Loucy (cell line): ENCODE measurements around the gene ZNF319.

Experiments used
- CTCF ChIP-seq: fragments of 200-600 bp; sonication (generic); conservative IDR thresholded peaks from 2 replicates; pipeline ENCODE4 v1.5.1; 2014; ENCODE audit warnings: mild to moderate bottlenecking, antibody characterized with exemption, low read length
- EZH2phosphoT487 ChIP-seq: fragments of 200-600 bp; IDR thresholded peaks from 2 replicates; pipeline ENCODE4 v1.6.1; 2018; ENCODE audit warnings: antibody characterized with exemption, mild to moderate bottlenecking, moderate library complexity, borderline replicate concordance

GRCh38 chr16:58040496-58040846, 40.0 kb upstream of the ZNF319 start:
- no peak for TF ChIP-seq EZH2phosphoT487
- TF ChIP-seq CTCF = no peak
